Suprapubic skin (tissue), 4 donors: ENCODE results near the gene CCDC179. TPM values are rescaled to one million over a fixed set of nuclear protein-coding genes. Genes with fewer than 3 reads are reported as not detected.

Experiments
- DNase-seq, 2 donors: peaks; one replicate each; pipeline ENCODE4 v3.0.0-alpha.2; 2019; ENCODE audit warnings: low spot score in 2 of 2
- H3K27ac ChIP-seq: fragments of 200-600 bp; sonication (generic); one replicate; pipeline ENCODE4 v1.5.1; 2019
- H3K27me3 ChIP-seq: fragments of 200-600 bp; sonication (generic); one replicate; pipeline ENCODE4 v1.5.1; 2019
- H3K36me3 ChIP-seq: fragments of 200-600 bp; sonication (generic); one replicate; pipeline ENCODE4 v1.5.1; 2019
- H3K4me1 ChIP-seq: fragments of 200-600 bp; sonication (generic); one replicate; pipeline ENCODE4 v1.5.1; 2019
- H3K4me3 ChIP-seq: fragments of 200-600 bp; sonication (generic); one replicate; pipeline ENCODE4 v1.5.1; 2019; ENCODE audit warnings: mild to moderate bottlenecking
- H3K9me3 ChIP-seq: fragments of 200-600 bp; sonication (generic); one replicate; pipeline ENCODE4 v1.5.1; 2019
- EP300 ChIP-seq: sonication (generic); formaldehyde crosslinking; IDR thresholded peaks from one replicate; pipeline ENCODE4 v1.6.1; 2017; ENCODE audit warnings: antibody characterized with exemption
- POLR2A ChIP-seq, 2 donors: fragments of 450-650 bp; IDR thresholded peaks; one replicate each; pipeline ENCODE4 v1.6.1; 2017; ENCODE audit warnings: antibody characterized with exemption in 2 of 2, mild to moderate bottlenecking in 2 of 2, moderate library complexity in 2 of 2
- POLR2AphosphoS5 ChIP-seq, 3 donors: sonication (generic); formaldehyde crosslinking; IDR thresholded peaks; one replicate each; pipeline ENCODE4 v1.6.1; 2017; ENCODE audit warnings: antibody characterized with exemption in 3 of 3
- WGBS: methylation state at CpG from one replicate; pipeline ENCODE4 v1.1.5; 2018; 5-methylcytosine and 5-hydroxymethylcytosine counted together
- total RNA-seq, 4 donors: library from RNA; depleted of rRNA; stranded (reverse); fragments of >200 nt; gene quantifications; one replicate each; pipeline ENCODE4 v1.1.0, GENCODE V29; 2016
- TF ChIP-seq, protein P1 (sequence below), 2 donors: fragments of 200-600 bp in 1 of 2; fragments of 450-650 bp in 1 of 2; sonication (generic) in 1 of 2; IDR thresholded peaks; one replicate each; pipeline ENCODE4 v1.5.1; 2016 to 2019; ENCODE audit warnings: antibody characterized with exemption in 2 of 2, mild to moderate bottlenecking in 1 of 2, moderate library complexity in 1 of 2

Gene CCDC179
- total RNA-seq, 4 donors from 2014 or later = not detected

DNA sequence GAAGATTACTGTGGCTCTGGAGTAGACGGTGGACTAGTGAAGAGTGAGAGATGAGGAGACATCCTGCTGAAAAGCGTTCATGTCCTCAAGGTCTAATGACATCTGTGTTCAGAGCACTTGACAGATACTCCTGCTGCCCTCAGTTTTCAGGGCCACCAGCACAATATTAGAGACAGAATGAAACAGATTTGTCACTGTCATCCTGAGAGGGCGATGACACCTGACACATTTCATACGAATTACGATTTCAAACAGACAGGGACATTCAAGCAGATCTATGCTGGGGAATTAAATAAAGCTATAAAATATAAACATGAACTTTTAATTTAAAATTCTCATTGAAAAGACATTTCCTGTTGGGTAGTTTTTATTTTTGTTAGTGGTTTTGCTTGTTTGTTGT, 59.8 kb downstream of the CCDC179 start:
- no peaks in the 10 kb centered on the region for H3K4me1 ChIP-seq

DNA sequence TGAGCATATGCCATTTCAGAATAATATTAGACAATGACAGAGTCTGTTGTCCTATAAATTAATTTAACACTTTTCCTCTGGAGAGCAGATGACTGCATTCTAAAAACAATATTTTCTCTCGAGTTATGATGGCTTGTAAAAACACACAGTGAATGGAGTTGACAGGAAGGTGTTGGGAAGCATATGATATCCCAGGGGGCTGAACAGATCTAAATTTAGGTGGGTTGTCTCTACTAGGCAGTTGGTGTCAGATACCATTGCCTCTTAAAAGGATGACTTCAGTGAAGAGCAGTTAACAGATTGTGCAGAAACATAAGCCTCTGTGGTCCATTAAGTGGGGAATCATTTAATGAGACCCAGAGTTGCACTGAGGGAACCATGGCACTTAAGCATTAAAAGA, 61.4 kb downstream of the CCDC179 start:
- H3K27ac ChIP-seq = no peak overlapping the region
- no peaks in the 10 kb centered on the region for H3K27me3 ChIP-seq
- H3K4me3 ChIP-seq = no peak overlapping the region
- H3K4me1 ChIP-seq = no peaks in the 10 kb centered on the region
- no peak for DNase-seq
- no peaks in the 10 kb centered on the region for H3K36me3 ChIP-seq
- H3K9me3 ChIP-seq = no peaks in the 10 kb centered on the region
- TF ChIP-seq, protein P1, sequence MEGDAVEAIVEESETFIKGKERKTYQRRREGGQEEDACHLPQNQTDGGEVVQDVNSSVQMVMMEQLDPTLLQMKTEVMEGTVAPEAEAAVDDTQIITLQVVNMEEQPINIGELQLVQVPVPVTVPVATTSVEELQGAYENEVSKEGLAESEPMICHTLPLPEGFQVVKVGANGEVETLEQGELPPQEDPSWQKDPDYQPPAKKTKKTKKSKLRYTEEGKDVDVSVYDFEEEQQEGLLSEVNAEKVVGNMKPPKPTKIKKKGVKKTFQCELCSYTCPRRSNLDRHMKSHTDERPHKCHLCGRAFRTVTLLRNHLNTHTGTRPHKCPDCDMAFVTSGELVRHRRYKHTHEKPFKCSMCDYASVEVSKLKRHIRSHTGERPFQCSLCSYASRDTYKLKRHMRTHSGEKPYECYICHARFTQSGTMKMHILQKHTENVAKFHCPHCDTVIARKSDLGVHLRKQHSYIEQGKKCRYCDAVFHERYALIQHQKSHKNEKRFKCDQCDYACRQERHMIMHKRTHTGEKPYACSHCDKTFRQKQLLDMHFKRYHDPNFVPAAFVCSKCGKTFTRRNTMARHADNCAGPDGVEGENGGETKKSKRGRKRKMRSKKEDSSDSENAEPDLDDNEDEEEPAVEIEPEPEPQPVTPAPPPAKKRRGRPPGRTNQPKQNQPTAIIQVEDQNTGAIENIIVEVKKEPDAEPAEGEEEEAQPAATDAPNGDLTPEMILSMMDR (IDR thresholded peaks at IDR 0.05) = no peak
- TF ChIP-seq POLR2A (IDR thresholded peaks at IDR 0.05) (no peak), EP300 (no peak), POLR2AphosphoS5 (IDR thresholded peaks at IDR 0.05) (no peak)
- WGBS = 48% methylated on average over 1 of the region's 1 CpG

More for the DNA sequence above, 59.8 kb downstream of the CCDC179 start:
- DNase-seq = no peak
- H3K4me3 ChIP-seq = no peak overlapping the region
- no peak for TF ChIP-seq EP300
- no peak for TF ChIP-seq POLR2AphosphoS5 (IDR thresholded peaks at IDR 0.05)
- no peak for TF ChIP-seq POLR2A (IDR thresholded peaks at IDR 0.05)
- TF ChIP-seq, protein P1 (IDR thresholded peaks at IDR 0.05) = no peak
- H3K9me3 ChIP-seq = no peaks in the 10 kb centered on the region
- H3K27ac ChIP-seq = no peak overlapping the region
- no peaks in the 10 kb centered on the region for H3K27me3 ChIP-seq
- WGBS = 83% methylated on average over 5 of the region's 5 CpGs
- no peaks in the 10 kb centered on the region for H3K36me3 ChIP-seq

DNA sequence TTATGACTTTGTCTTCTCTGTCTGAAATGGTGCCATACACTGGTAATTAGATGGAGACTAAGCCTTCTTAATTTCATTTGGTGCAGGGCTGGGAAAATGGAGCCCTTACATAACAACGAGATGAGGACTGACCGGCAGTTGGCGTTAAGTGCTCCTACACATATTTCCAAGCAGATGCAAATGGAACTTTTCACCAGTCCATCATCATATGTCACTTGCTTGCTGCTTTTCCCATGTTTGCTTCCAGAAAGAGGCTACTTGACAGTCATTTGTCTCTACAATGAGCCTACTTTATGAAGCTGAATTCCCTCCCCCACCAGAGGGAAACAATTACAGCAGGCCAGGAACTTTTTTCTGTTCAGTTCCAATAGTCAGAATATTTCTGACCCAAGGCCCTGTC, 63.2 kb downstream of the CCDC179 start:
- H3K27me3 ChIP-seq = no peaks in the 10 kb centered on the region
- H3K36me3 ChIP-seq = no peaks in the 10 kb centered on the region
- no peaks in the 10 kb centered on the region for H3K4me1 ChIP-seq
- H3K27ac ChIP-seq = no peak overlapping the region
- no peaks in the 10 kb centered on the region for H3K9me3 ChIP-seq
- TF ChIP-seq, protein P1 (IDR thresholded peaks at IDR 0.05) = no peak
- no peak for TF ChIP-seq POLR2AphosphoS5 (IDR thresholded peaks at IDR 0.05)
- no peak for TF ChIP-seq POLR2A (IDR thresholded peaks at IDR 0.05)
- no peak for TF ChIP-seq EP300
- WGBS = 98% methylated on average over 3 of the region's 3 CpGs
- DNase-seq = no peak
- no peak overlapping the region for H3K4me3 ChIP-seq

Other genes starting within 250 kb of the CCDC179 start
- 10 to 100 TPM in 2 of 4 donors, 1 to 10 TPM in 2; 6.6 to 12.7 (median 9.2) TPM for gene FANCF, start 234.7 kb downstream of the CCDC179 start, total RNA-seq
- 1 to 10 TPM; 1.2 to 4.4 (median 3.1) TPM for gene GAS2, start 193.9 kb downstream of the CCDC179 start, total RNA-seq
- gene SVIP, start 30.7 kb downstream of the CCDC179 start, total RNA-seq = 10 to 100 TPM in 1 of 4 donors, 1 to 10 TPM in 3; 6.8 to 10.0 (median 7.9) TPM